Effector CD4-positive, alpha-beta T cell (primary cell): ENCODE data around the gene LCE1E.

Experiments used
- DNase-seq: peaks from one replicate; pipeline ENCODE4 v3.0.0-alpha.2; 2020

The LCE1E gene

GRCh38 chr1:152783095-152783494 lies 3.0 kb upstream of the LCE1E start:
- DNase-seq, result no peak

GRCh38 chr1:152795686-152796085 lies 9.6 kb downstream of the LCE1E start:
- no peak for DNase-seq

- no peak for DNase-seq
These were observed 10.4 kb downstream of the LCE1E start, which contains the start of gene LCE1D for GRCh38 chr1:152796421-152796820. Gene LCE1D, plus strand, starts transcription at chr1:152796721. Its CDS starts 1,074 bp downstream, at chr1:152797795.

- no peak for DNase-seq
These were observed 15.3 kb downstream of the LCE1E start for GRCh38 chr1:152801333-152801732.

- no peak for DNase-seq
These were observed 20.5 kb downstream of the LCE1E start, which contains the start of gene LCE1C for GRCh38 chr1:152806576-152806975. Gene LCE1C, minus strand, starts transcription at chr1:152806651. Its CDS starts 1,173 bp downstream, at chr1:152805478.

GRCh38 chr1:152811050-152811449 lies 25.0 kb downstream of the LCE1E start:
- DNase-seq, result no peak

- DNase-seq, result no peak
These were observed 25.6 kb downstream of the LCE1E start, which contains the start of gene LCE1B for GRCh38 chr1:152811671-152812070. Gene LCE1B, plus strand, starts transcription at chr1:152811971. Its CDS starts 476 bp downstream, at chr1:152812447.

GRCh38 chr1:152817309-152817708 lies 31.3 kb downstream of the LCE1E start:
- no peak for DNase-seq

GRCh38 chr1:152823294-152823693 lies 37.2 kb downstream of the LCE1E start:
- DNase-seq, result no peak

- no peak for DNase-seq
These were observed 38.9 kb downstream of the LCE1E start for GRCh38 chr1:152824964-152825363.

GRCh38 chr1:152827173-152827572 lies 41.1 kb downstream of the LCE1E start, which contains the start of gene LCE1A:
Gene LCE1A, plus strand, starts transcription at chr1:152827473. Its CDS starts 0 bp downstream, at chr1:152827473.
- no peak for DNase-seq

- DNase-seq, result no peak
These were observed 50.8 kb downstream of the LCE1E start for GRCh38 chr1:152836870-152837269.
